ENCODE measurements around the gene SH3RF3. TPM values are rescaled to one million over a fixed set of nuclear protein-coding genes. Genes with fewer than 3 reads are reported as not detected.

SH3RF3 gene
- total RNA-seq, 1 experiment from 2014 or later: not detected

DNA sequence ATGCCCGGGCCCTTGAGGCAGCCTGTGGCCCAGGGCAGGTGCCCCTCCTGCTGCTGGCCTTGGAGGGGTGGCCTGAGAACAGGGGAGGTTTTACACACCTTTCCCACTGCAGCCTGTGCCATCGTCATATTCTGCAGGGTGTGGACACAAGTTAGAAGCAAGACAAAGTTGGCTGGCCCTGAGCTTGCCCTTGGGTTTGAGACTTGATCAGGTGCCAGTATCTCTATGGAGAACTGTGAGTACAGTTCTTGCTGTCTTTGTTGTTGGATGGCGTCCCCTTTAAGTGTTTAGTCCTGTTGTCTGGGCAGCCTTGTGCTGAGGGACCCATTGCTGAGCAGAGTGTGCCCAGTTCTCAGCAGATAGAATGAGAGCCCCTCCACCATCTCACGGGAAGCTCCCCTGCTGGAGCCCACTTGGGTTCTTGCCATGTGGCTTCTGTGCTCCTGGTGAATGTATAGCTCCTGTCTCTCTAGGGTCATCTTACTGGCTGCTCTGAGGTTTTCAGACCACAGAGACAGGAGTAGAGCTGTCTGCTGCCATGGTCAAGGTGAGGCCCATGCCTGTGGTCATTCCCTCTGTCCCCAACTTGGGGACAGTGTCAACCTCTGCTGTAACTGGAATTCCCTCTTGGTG, 115.9 kb downstream of the SH3RF3 start:
- CTCF ChIA-PET: no interaction called here

More for the DNA sequence above, 115.9 kb downstream of the SH3RF3 start:
- ChIA-PET POLR2A (no interaction called here), RAD21 (ENCODE audit: low non-redundant PET in 1 of 2, low total read pairs in 2 of 2, uncharacterized antibody in 2 of 2, unreplicated experiment in 2 of 2) (no interaction called here)
- Histone ChIP-seq H2AFZ (ENCODE audit: low read depth, low read length, poor library complexity, severe bottlenecking) (no peak overlapping the region), H4K20me1 (ENCODE audit: insufficient read depth) (no peaks in the 10 kb centered on the region), H3K27me3 (ENCODE audit: insufficient read depth, low read length) (0 out of 2 replicates have a peak, but pooled peaks cover 5% of the 10 kb centered on the region), H3K4me1 (ENCODE audit: control insufficient read depth in 1 of 2, insufficient read depth in 2 of 2, low read length in 2 of 2) (peaks cover 0 to 8% of the 10 kb centered on the region in 2 experiments; a peak in 1 of 4 replicates), H3K9ac (ENCODE audit: low read length) (no peak overlapping the region), H3K4me2 (ENCODE audit: low read length) (no peak overlapping the region), H3K79me2 (ENCODE audit: insufficient read depth, low read length) (no peaks in the 10 kb centered on the region), H3K9me2 (ENCODE audit: insufficient read depth) (no peaks in the 10 kb centered on the region), H3K36me3 (ENCODE audit: control insufficient read depth in 1 of 2, insufficient read depth in 2 of 2, low read length in 2 of 2) (no peaks in the 10 kb centered on the region), H3K4me3 (replicated peaks in 1 of 2; ENCODE audit: low read depth in 1 of 2, low read length in 2 of 2) (no peak overlapping the region), H3K9me3 (ENCODE audit: control insufficient read depth in 1 of 2, insufficient read depth in 1 of 2, low read depth in 1 of 2, low read length in 2 of 2) (no peaks in the 10 kb centered on the region), H3K27ac (ENCODE audit: low read depth, low read length) (no peak overlapping the region)
- DNase-seq (ENCODE audit: low read depth, low spot score) (no peak), ATAC-seq (no peak)
- intact Hi-C loops (cut with micrococcal nuclease): no loop called here
- TF ChIP-seq ATF3 (IDR thresholded peaks at IDR 0.05): no peak
- no peak for TF ChIP-seq POLR2A (IDR thresholded peaks at IDR 0.05; ENCODE audit: borderline replicate concordance, extremely low read depth, insufficient read depth, insufficient read length)
- TF ChIP-seq TCF7L2 (IDR thresholded peaks at IDR 0.05; ENCODE audit: borderline replicate concordance, extremely low read depth, insufficient read depth, insufficient read length): no peak
- TF ChIP-seq, protein P1, sequence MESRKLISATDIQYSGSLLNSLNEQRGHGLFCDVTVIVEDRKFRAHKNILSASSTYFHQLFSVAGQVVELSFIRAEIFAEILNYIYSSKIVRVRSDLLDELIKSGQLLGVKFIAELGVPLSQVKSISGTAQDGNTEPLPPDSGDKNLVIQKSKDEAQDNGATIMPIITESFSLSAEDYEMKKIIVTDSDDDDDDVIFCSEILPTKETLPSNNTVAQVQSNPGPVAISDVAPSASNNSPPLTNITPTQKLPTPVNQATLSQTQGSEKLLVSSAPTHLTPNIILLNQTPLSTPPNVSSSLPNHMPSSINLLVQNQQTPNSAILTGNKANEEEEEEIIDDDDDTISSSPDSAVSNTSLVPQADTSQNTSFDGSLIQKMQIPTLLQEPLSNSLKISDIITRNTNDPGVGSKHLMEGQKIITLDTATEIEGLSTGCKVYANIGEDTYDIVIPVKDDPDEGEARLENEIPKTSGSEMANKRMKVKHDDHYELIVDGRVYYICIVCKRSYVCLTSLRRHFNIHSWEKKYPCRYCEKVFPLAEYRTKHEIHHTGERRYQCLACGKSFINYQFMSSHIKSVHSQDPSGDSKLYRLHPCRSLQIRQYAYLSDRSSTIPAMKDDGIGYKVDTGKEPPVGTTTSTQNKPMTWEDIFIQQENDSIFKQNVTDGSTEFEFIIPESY (IDR thresholded peaks at IDR 0.05; ENCODE audit: extremely low read depth, insufficient replicate concordance, low read length): no peak
- TF ChIP-seq ZNF274 (IDR thresholded peaks at IDR 0.05; ENCODE audit: low read depth, low read length): no peak
- no peak for TF ChIP-seq SIN3A (IDR thresholded peaks at IDR 0.05; ENCODE audit: low read depth)
- no peak for TF ChIP-seq RAD21 (IDR thresholded peaks at IDR 0.05; ENCODE audit: low read depth)
- no peak for TF ChIP-seq ZFX (IDR thresholded peaks at IDR 0.05)
- TF ChIP-seq JUND (IDR thresholded peaks at IDR 0.05): no peak
- TF ChIP-seq SP1 (IDR thresholded peaks at IDR 0.05; ENCODE audit: low read depth): no peak
- TF ChIP-seq ELF1 (IDR thresholded peaks at IDR 0.05; ENCODE audit: borderline replicate concordance, low read depth): no peak
- TF ChIP-seq, protein P2, sequence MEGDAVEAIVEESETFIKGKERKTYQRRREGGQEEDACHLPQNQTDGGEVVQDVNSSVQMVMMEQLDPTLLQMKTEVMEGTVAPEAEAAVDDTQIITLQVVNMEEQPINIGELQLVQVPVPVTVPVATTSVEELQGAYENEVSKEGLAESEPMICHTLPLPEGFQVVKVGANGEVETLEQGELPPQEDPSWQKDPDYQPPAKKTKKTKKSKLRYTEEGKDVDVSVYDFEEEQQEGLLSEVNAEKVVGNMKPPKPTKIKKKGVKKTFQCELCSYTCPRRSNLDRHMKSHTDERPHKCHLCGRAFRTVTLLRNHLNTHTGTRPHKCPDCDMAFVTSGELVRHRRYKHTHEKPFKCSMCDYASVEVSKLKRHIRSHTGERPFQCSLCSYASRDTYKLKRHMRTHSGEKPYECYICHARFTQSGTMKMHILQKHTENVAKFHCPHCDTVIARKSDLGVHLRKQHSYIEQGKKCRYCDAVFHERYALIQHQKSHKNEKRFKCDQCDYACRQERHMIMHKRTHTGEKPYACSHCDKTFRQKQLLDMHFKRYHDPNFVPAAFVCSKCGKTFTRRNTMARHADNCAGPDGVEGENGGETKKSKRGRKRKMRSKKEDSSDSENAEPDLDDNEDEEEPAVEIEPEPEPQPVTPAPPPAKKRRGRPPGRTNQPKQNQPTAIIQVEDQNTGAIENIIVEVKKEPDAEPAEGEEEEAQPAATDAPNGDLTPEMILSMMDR (IDR thresholded peaks at IDR 0.05 in 2 of 3, conservative IDR thresholded peaks at IDR 0.05 in 1 of 3; ENCODE audit: borderline replicate concordance in 1 of 3, insufficient read depth in 1 of 3, low read depth in 2 of 3, low read length in 2 of 3): no peak
- TF ChIP-seq FOSL1 (IDR thresholded peaks at IDR 0.05; ENCODE audit: low read depth): no peak
- no peak for TF ChIP-seq YY1 (IDR thresholded peaks at IDR 0.05; ENCODE audit: extremely low read depth, insufficient replicate concordance, low read depth, low read length)
- TF ChIP-seq EGR1 (IDR thresholded peaks at IDR 0.05; ENCODE audit: low read depth): no peak
- TF ChIP-seq REST (IDR thresholded peaks at IDR 0.05; ENCODE audit: low read depth): no peak
- no peak for TF ChIP-seq CEBPB (IDR thresholded peaks at IDR 0.05; ENCODE audit: low read depth)
- no peak for TF ChIP-seq CBX3 (IDR thresholded peaks at IDR 0.05; ENCODE audit: low read depth)
- no peak for TF ChIP-seq EZH2 (IDR thresholded peaks at IDR 0.05)
- TF ChIP-seq POLR2AphosphoS5 (IDR thresholded peaks at IDR 0.05; ENCODE audit: low read depth, low read length): no peak
- no TSS peak for BruUV-seq (replicated peaks)

All from HCT116 (cell line).